Left forelimb (tissue), 1 donor: Measurements from ENCODE around the gene ROR2.

ENCODE experiments used
- DNase-seq: peaks from one replicate; pipeline ENCODE4 v3.0.0-alpha.2; 2018; ENCODE audit warnings: low spot score

Gene ROR2

GRCh38 chr9:91900055-91900796, 49.8 kb downstream of the ROR2 start:
- no peak for DNase-seq

- DNase-seq = no peak
These were observed 50.4 kb downstream of the ROR2 start for GRCh38 chr9:91899594-91899993.

GRCh38 chr9:91899219-91899563, 50.8 kb downstream of the ROR2 start:
- DNase-seq = no peak

DNA sequence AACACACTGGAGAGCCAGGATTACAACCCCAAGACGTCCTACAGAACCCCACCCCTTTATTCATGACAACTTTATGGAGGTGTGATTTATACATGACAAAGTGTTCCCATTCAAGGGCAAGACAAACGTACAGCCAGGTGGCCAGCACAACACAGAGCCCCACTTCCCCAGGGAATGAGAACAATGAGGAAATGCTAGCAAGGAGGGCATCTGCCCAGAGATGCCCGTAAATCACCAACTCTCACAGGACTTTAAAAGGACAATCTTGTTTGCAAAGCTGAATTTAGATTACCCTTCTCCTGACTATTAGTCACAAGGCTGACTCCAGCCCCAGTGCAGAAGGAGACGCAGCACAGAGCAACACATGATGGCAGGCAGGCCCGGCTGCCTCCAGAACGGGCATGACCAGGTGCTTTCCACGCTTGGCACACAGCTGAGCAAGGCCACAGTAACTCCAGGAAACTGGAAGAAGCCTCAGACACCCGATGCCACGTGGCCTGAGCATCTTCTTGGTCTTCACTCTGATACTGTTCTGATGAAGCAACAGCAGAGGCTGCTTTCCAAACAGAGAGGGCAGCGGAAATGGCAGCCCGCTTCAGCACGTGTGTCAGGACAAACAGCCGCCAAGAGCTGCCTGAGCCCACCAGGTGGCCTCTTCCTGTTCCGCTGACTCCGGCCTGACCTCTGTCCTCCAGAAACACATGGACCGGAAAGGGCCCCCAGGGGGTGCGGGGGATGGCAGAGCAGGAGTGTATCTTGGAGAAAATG, 51.4 kb downstream of the ROR2 start:
- DNase-seq = no peak

GRCh38 chr9:91897201-91897600, 52.8 kb downstream of the ROR2 start:
- no peak for DNase-seq

DNA sequence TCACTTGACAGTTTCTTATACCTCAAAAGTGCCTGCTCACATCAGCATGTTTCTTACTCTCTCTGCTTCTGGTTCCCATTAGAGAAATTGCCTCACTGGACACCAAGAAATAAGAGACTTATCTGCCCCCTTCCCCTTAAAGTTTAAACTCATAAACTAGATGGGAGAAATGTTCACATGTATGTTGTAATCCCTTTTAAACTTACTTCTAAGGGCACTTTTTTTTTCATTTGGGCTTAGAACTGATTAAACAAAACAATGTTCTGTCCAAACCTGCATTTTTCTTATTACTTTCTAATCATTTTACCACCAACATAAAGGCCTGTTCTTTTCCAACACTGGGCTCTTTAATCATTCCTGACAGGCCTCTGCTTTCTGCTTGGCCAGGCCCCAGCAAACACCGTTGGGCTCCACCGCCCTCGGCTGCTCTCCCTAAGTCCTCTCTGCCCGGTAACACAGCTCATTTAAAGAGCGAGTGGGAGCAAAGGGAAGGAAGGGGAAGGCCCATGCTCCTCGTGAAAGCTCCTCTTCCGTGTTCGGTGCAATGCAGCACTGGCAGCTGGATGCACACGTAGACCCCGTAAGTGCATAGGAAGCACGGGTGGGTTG, 53.4 kb downstream of the ROR2 start:
- DNase-seq = no peak

DNA sequence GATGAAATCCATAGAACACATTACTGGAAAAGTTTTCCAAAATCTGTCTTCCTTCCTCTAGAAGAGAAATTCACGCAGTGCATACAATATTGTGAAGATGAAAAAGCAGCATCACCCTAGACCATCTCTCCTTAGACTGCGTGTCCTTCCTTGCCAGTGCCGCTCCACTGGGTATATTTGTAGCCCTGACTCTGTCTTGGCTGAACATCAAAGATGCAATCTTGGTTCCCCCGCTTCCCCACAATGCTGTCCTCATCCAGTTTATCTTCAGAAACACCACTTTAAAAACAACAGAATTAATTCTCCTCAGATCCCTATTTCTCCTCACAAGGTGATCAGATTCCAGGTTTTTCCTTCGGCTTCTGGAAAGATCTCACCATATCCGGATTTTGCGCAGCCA, 53.9 kb downstream of the ROR2 start:
- no peak for DNase-seq

GRCh38 chr9:91894536-91894935, 55.5 kb downstream of the ROR2 start:
- DNase-seq = no peak

GRCh38 chr9:91894023-91894422, 56.0 kb downstream of the ROR2 start:
- DNase-seq = no peak

DNA sequence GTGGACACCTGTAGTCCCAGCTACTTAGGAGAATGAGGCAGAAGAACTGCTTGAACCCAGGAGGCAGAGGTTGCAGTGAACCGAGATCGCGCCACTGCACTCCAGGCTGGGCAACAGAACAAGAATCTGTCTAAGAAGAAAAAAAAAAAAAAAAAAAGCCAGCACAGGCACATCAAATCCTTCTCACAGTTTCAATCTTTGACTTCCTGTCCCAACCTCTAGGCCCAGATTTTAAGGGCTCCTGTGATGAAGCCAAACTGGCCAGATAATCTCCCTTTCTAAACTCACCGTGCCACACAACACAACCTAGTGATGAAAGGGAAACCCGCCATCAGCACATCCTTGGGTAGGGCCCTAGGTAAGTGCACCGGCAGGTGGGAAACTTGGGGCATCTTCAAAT, 58.1 kb downstream of the ROR2 start:
- no peak for DNase-seq

- no peak for DNase-seq
These were observed 59.4 kb downstream of the ROR2 start for GRCh38 chr9:91890662-91891061.

DNA sequence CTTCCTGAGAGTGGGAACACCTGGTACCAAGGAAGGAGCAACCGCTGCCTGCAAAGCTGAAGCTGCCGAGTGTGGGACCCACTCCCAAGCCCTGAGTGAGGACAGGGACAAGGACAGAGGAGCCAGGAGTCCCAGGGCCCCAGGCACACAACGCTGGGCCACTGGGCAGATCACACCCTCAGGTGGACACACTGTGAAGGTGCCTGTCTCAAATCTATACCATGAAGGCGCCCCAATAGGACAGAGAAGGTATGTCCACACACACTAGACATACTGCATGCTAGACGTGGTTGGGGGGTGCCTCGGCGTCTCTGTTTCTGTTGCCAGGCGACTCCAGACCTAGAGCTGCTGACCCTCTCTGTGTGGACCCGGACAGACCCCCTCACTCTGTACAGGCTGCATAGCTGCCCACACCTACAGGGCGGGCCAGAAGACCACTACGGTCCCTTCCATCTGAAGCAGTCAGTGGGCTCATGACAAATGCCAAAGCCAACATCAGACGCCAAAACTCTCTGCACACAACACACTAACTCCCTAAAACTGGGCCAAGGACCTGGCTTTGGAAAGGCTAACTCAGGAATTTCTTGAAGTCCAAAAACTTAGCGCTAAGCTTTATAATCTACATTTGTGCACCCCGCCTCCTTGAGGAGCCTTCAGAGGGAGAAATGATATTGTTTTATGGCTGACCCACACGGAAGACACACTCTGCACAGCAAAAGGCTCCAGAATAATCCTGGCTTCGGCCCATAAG, 60.7 kb downstream of the ROR2 start:
- no peak for DNase-seq

DNA sequence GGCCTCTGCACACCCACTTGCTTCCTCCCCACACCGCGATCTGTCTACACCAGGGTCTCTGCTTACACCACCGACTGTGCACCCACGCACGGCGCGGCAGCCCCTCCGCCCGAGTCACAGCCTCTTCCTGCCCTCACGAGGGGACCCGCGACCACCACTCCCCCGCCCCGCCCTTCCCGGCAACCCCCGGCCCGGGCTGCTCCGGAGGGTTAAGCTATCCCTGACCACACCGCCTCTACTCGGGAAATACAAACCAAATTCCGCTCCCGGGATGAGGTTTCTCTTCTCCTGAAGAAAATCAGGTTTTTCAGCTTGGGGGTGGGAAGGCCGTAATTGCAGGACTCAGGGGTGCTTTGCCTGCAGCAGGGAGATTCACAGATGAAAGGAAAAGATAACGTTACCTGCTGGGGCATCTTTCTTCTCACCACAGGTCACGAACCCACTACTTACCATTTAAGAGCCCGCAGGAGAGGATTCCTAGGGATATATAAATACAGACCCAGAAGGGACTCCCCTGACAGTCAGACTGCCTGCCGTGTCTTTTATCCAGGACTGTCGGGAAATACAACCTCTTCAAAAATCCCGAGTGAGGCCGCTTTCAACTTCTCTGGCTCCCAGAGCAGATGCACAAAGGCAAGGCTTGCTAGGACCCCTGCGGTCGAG, 63.5 kb downstream of the ROR2 start:
- no peak for DNase-seq

GRCh38 chr9:91885746-91886413, 64.1 kb downstream of the ROR2 start:
- no peak for DNase-seq

GRCh38 chr9:91884696-91885687, 65.0 kb downstream of the ROR2 start:
- no peak for DNase-seq

DNA sequence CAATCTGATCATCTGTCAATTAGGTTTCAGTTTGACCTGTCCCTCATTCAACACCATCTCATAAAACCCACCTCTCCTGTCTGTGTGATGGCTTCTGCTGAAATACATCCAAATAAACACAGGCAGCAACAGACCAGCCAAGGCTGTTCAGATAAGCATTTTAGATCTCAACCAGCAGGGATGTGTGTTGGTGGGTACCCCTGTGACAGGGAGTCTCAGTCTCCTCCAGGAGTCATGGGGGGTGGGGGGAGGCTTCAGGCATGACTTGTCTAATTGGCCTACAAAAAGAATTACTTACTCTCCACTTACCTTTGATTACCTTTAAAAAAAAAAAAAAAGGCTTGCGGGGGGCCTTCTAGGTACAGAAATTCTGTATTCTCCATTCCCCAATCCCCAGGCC, 65.9 kb downstream of the ROR2 start:
- no peak for DNase-seq

- no peak for DNase-seq
These were observed 66.5 kb downstream of the ROR2 start for GRCh38 chr9:91883503-91883902.

- no peak for DNase-seq
These were observed 67.4 kb downstream of the ROR2 start for GRCh38 chr9:91882627-91883026.

DNA sequence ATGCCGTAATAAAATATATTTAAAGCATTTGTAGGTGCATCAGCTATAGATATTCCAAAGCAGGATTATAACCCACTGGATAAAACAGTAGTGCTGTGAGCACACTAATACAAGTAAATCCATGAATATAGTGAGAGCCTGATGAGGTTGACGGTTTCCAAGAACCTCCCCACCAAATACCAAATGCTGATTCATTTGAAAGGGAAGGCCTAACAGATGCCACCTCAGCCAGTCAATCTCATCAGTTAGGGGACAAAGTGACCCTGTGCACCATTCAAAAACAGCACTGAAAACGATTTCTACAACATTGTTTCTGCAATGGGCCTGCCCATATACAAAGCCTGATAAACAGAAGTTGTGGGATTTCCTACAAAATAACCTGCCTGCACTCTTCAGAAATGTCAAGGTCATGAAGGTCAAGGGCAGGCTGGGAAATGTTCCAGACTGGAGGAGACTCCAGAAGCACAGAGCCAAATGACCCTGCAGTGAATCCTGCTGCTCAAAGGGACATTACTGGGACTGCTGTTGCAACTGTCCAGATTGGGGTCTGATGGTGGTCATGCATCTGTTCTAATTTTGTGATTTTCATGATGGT, 69.6 kb downstream of the ROR2 start:
- no peak for DNase-seq

- no peak for DNase-seq
These were observed 70.8 kb downstream of the ROR2 start for GRCh38 chr9:91879231-91879630.
